Gastroesophageal sphincter (tissue), 4 donors: Measurements from ENCODE around the gene HTRA1. TPM values are rescaled to one million over a fixed set of nuclear protein-coding genes. Genes with fewer than 3 reads are reported as not detected.

Experiments
- ATAC-seq: fragments of 150-250 bp; one replicate; pipeline ENCODE4 v1.9.1; 2016; ENCODE audit warnings: mild to moderate bottlenecking, moderate library complexity
- H3K27ac ChIP-seq, 4 donors: fragments of 200-600 bp; sonication (generic) in 3 of 4; 1 replicate in 3 of 4; 2 replicates in 1 of 4; pipeline ENCODE4 v1.5.1; 2016 to 2019
- H3K27me3 ChIP-seq: fragments of 200-600 bp; sonication (generic); one replicate; pipeline ENCODE4 v1.5.1; 2019
- H3K36me3 ChIP-seq, 2 donors: fragments of 200-600 bp; sonication (generic); one replicate each; pipeline ENCODE4 v1.5.1; 2019; ENCODE audit warnings: control low read depth in 1 of 2
- H3K4me1 ChIP-seq, 3 donors: fragments of 200-600 bp; sonication (generic); 1 replicate in 2 of 3; 2 replicates in 1 of 3; pipeline ENCODE4 v1.5.1; 2016 to 2019; ENCODE audit warnings: control low read depth in 2 of 3
- H3K4me3 ChIP-seq, 2 donors: fragments of 200-600 bp; sonication (generic); one replicate each; pipeline ENCODE4 v1.5.1; 2019; ENCODE audit warnings: mild to moderate bottlenecking in 1 of 2, moderate library complexity in 1 of 2
- H3K9me3 ChIP-seq, 3 donors: fragments of 200-600 bp; sonication (generic); one replicate each; pipeline ENCODE4 v1.5.1; 2017 to 2019; ENCODE audit warnings: control low read depth in 2 of 3
- CTCF ChIP-seq, 4 experiments: fragments of 200-600 bp in 2 of 4; fragments of 450-650 bp in 2 of 4; sonication (generic) in 1 of 4; IDR thresholded peaks; one replicate each; pipeline ENCODE4 v1.5.1; 2017 to 2019; ENCODE audit warnings: antibody characterized with exemption in 4 of 4, mild to moderate bottlenecking in 2 of 4, moderate library complexity in 2 of 4
- EP300 ChIP-seq: sonication (generic); formaldehyde crosslinking; IDR thresholded peaks from one replicate; pipeline ENCODE4 v1.6.1; 2017; ENCODE audit warnings: antibody characterized with exemption, mild to moderate bottlenecking
- POLR2A ChIP-seq, 2 donors: fragments of 450-650 bp; IDR thresholded peaks; one replicate each; pipeline ENCODE4 v1.6.1; 2017; ENCODE audit warnings: antibody characterized with exemption in 2 of 2, mild to moderate bottlenecking in 2 of 2, moderate library complexity in 1 of 2
- POLR2AphosphoS5 ChIP-seq: sonication (generic); formaldehyde crosslinking; IDR thresholded peaks from one replicate; pipeline ENCODE4 v1.6.1; 2017; ENCODE audit warnings: antibody characterized with exemption
- WGBS, 2 donors: methylation state at CpG; one replicate each; pipeline ENCODE4 v1.1.5; 2018; ENCODE audit warnings: low coverage in 1 of 2; 5-methylcytosine and 5-hydroxymethylcytosine counted together
- total RNA-seq, 4 donors: library from RNA; depleted of rRNA; stranded (reverse); fragments of >200 nt; gene quantifications; one replicate each; pipeline ENCODE4 v1.1.0, GENCODE V29; 2016

The HTRA1 gene
- total RNA-seq, 4 donors from 2014 or later, result 107 to 137 (median 111) TPM

- WGBS, 2 donors, result 63 to 71% methylated on average over 4 to 9 of the region's 14 CpGs
- ATAC-seq, result peak; percentile 47
- Histone ChIP-seq H3K27ac (peak overlapping the region in 3 of 4 donors; percentile 53 to 75 (median 74)), H3K9me3 (no peaks in the 10 kb centered on the region), H3K4me3 (no peak overlapping the region), H3K4me1 (peaks cover 0 to 79% (median 37%) of the 10 kb centered on the region in 3 donors), H3K27me3 (no peaks in the 10 kb centered on the region), H3K36me3 (peaks cover 0 to 37% of the 10 kb centered on the region in 2 donors)
- TF ChIP-seq CTCF (IDR thresholded peaks at IDR 0.05) (no peak), POLR2AphosphoS5 (no peak)
Observed at GRCh38 chr10:122494833-122495232, 33.5 kb downstream of the HTRA1 start.

- peaks cover 0 to 87% (median 37%) of the 10 kb centered on the region in 3 donors for H3K4me1 ChIP-seq
- peaks cover 0 to 29% of the 10 kb centered on the region in 2 donors for H3K36me3 ChIP-seq
- H3K27ac ChIP-seq, result peak overlapping the region; percentile 25 to 75 (median 70)
- no peaks in the 10 kb centered on the region for H3K9me3 ChIP-seq
- no peak overlapping the region for H3K4me3 ChIP-seq
- no peak for TF ChIP-seq EP300
- TF ChIP-seq CTCF (IDR thresholded peaks at IDR 0.05), result no peak
- TF ChIP-seq POLR2AphosphoS5, result peak; percentile 65
- TF ChIP-seq POLR2A (IDR thresholded peaks at IDR 0.05), result no peak
- H3K27me3 ChIP-seq, result no peaks in the 10 kb centered on the region
- WGBS, 2 donors, result 50 to 53% methylated on average over 11 to 12 of the region's 12 CpGs
- ATAC-seq, result peak; percentile 42
Observed at GRCh38 chr10:122495406-122496340, 34.3 kb downstream of the HTRA1 start.

- no peaks in the 10 kb centered on the region for H3K9me3 ChIP-seq
- WGBS, 2 donors, result 94 to 100% methylated on average over 1 to 2 of the region's 2 CpGs
- peaks cover 0 to 23% of the 10 kb centered on the region in 2 donors for H3K36me3 ChIP-seq
- no peak for TF ChIP-seq POLR2AphosphoS5
- no peak for TF ChIP-seq POLR2A (IDR thresholded peaks at IDR 0.05)
- no peak for TF ChIP-seq EP300
- no peak for TF ChIP-seq CTCF (IDR thresholded peaks at IDR 0.05)
- no peaks in the 10 kb centered on the region for H3K27me3 ChIP-seq
- peaks cover 0 to 75% (median 37%) of the 10 kb centered on the region in 3 donors for H3K4me1 ChIP-seq
- ATAC-seq, result no peak
- no peak overlapping the region for H3K27ac ChIP-seq
- H3K4me3 ChIP-seq, result no peak overlapping the region
Observed at GRCh38 chr10:122497241-122497640, 35.9 kb downstream of the HTRA1 start.

- 72% methylated on average over 5 of the region's 5 CpGs; no CpG with 5 or more reads in 1 of the 2 donors for WGBS, 2 donors
- ATAC-seq, result no peak
- Histone ChIP-seq H3K4me1 (peaks cover 0 to 62% (median 31%) of the 10 kb centered on the region in 3 donors), H3K27ac (peak overlapping the region; percentile 0 to 75 (median 70)), H3K27me3 (no peaks in the 10 kb centered on the region), H3K4me3 (no peak overlapping the region), H3K9me3 (no peaks in the 10 kb centered on the region), H3K36me3 (peaks cover 0 to 15% of the 10 kb centered on the region in 2 donors)
- TF ChIP-seq POLR2A (IDR thresholded peaks at IDR 0.05) (no peak), EP300 (no peak), POLR2AphosphoS5 (no peak), CTCF (IDR thresholded peaks at IDR 0.05) (no peak)
Observed at GRCh38 chr10:122498521-122498920, 37.2 kb downstream of the HTRA1 start.

- Histone ChIP-seq H3K36me3 (peaks cover 0 to 15% of the 10 kb centered on the region in 2 donors), H3K27me3 (no peaks in the 10 kb centered on the region), H3K4me1 (peaks cover 0 to 60% (median 27%) of the 10 kb centered on the region in 3 donors), H3K9me3 (no peaks in the 10 kb centered on the region), H3K27ac (peak overlapping the region; percentile 0 to 75 (median 70)), H3K4me3 (no peak overlapping the region)
- no peak for TF ChIP-seq EP300
- TF ChIP-seq POLR2AphosphoS5, result no peak
- TF ChIP-seq POLR2A (IDR thresholded peaks at IDR 0.05), result no peak
- no peak for TF ChIP-seq CTCF (IDR thresholded peaks at IDR 0.05)
- ATAC-seq, result no peak
- 20 to 53% methylated on average over 1 to 4 of the region's 8 CpGs for WGBS, 2 donors
Observed at GRCh38 chr10:122499012-122499411, 37.7 kb downstream of the HTRA1 start.
